ENCODE measurements around the gene MFN2.
"Not testable (repeated sequence)": the region's sequence is repeated elsewhere in the genome, so short reads cannot be mapped to it uniquely, and the experiment has no call there.

MFN2 gene

DNA sequence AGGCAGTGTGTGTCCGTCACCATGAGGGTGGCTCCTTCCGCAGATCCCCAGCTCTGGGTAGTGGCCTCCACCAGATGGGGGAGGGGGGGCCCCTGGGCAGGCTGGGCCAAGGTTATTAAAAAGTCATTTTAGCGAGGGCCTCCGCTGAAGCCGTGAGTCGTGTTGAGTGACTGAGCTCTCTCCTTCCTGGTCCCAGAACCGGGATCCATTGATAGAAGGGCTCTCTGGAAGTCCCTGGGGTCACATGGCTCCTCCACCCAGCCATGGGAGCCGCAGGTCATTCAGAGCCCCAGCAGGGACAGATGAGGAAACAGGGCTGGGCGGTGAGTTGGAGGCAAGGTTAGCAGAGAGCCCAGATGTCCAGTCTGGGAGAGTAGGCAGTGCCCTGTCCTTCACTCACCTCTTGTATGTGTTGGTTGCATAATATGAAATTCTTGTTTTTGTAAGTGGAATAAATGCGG, 51.9 kb downstream of the MFN2 start:
- no peak overlapping the region for H3K4me3 ChIP-seq (ENCODE audit: low read depth, low read length)
- TF ChIP-seq, protein P1, sequence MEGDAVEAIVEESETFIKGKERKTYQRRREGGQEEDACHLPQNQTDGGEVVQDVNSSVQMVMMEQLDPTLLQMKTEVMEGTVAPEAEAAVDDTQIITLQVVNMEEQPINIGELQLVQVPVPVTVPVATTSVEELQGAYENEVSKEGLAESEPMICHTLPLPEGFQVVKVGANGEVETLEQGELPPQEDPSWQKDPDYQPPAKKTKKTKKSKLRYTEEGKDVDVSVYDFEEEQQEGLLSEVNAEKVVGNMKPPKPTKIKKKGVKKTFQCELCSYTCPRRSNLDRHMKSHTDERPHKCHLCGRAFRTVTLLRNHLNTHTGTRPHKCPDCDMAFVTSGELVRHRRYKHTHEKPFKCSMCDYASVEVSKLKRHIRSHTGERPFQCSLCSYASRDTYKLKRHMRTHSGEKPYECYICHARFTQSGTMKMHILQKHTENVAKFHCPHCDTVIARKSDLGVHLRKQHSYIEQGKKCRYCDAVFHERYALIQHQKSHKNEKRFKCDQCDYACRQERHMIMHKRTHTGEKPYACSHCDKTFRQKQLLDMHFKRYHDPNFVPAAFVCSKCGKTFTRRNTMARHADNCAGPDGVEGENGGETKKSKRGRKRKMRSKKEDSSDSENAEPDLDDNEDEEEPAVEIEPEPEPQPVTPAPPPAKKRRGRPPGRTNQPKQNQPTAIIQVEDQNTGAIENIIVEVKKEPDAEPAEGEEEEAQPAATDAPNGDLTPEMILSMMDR (IDR thresholded peaks at IDR 0.05; ENCODE audit: borderline replicate concordance, insufficient read depth, low read depth, low read length), result no peak

DNA sequence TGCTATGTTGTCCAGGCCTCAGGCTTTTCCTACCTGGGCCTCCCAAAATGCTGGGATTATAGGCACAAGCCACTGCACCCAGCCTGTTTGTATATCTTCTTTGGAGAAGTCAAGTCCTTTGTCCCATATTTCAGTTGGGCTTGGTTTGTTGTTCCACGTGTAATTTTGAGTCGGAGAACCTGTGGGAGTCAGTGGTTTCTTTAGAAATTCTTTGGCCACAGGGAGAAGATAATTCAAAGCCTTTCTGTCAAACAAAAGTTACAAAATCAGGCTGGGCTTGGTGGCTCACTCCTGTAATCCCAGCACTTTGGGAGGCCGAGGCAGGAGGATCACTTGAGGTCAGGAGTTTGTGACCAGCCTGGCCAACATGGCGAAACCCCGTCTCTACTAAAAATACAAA, 53.2 kb downstream of the MFN2 start:
- not testable (repeated sequence) for H3K4me3 ChIP-seq (ENCODE audit: low read depth, low read length)

DNA sequence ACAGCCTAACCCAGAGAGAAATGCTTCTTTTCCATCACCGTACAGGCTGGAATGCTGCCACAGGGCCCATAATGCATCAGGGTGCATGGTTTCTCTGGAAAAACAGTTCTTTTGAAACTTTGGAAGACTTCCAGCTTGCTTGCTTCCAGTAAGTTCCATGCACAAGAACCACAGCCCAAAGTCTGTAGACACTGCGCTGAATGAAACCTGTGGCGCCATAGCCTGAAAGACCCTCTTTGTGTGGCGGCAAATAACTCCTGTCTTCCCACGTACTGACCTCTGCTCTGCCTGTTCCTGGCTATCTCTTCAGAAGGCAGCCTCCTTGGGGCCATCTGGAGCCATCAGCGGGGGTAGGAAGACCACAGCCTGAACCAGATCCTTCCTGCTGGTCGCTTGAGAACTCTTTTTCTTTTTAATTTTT, 54.1 kb downstream of the MFN2 start:
- TF ChIP-seq, protein P1 (IDR thresholded peaks at IDR 0.05; ENCODE audit: borderline replicate concordance, insufficient read depth, low read depth, low read length), result no peak
- H3K4me3 ChIP-seq (ENCODE audit: low read depth, low read length), result no peak overlapping the region

DNA sequence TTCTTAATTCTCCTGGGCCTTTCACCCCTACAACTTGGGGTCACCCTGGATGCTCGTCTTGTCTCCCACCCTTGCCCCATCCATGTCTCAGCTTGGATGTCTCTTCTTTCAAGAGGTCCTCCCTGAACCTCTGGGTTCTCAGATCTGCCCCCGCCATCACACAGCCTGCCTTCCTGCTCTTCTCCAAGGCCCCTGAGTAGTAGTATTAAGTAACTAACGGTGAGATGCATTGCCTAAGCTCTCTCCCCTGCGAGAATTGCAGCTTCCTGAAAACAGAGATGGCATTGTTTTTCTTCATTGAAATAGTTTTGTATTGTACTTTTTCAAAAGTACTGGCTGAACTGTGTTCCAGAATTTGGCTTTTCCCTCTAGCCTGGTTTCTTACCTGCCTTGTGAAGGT, 55.1 kb downstream of the MFN2 start:
- no peak overlapping the region for H3K4me3 ChIP-seq (ENCODE audit: low read depth, low read length)
- TF ChIP-seq, protein P1 (IDR thresholded peaks at IDR 0.05; ENCODE audit: borderline replicate concordance, insufficient read depth, low read depth, low read length), result no peak

DNA sequence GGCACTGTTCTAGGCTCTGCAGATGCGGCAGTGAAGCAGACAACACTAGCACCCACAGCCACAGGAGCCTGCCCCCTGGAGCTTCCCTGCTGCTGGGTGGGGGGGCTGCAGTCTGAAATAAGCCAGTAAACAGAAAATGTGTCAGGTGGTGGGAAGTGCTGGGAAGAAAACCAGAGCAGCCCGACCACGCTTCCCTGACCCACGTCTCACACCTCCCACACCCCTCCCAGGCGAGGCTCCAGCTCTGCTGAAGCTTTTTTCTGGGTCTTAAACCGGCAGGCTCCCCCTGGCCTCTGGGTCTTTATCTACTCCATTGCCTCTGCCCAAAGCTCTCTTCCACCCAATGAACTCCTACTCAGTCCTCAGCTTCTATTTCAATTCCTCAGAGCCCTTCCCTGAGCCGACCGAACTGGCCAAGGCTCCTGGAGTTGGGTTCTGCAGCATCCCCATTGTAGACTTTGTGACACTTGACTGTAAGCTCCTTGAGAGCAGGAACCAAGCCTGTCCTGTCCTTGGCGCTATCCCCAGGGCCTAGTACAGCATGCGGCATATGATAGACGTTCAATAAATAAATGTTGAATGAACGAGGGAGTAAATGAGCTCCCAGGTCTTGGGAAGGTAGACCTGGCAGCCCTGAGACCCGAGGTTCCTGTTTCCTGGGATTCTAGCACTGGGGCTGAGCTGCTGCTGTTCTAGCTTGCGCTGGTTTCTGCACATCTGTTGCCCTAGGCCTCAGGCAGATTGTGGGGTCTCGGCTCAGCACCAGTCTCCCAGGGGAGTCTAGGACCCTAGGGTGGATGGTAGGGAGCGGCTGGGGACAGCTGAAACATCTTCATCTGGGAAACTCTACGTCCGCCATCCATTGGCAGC, 57.5 kb downstream of the MFN2 start:
- TF ChIP-seq, protein P1 (IDR thresholded peaks at IDR 0.05; ENCODE audit: borderline replicate concordance, insufficient read depth, low read depth, low read length), result no peak
- H3K4me3 ChIP-seq (ENCODE audit: low read depth, low read length), result no peak overlapping the region

DNA sequence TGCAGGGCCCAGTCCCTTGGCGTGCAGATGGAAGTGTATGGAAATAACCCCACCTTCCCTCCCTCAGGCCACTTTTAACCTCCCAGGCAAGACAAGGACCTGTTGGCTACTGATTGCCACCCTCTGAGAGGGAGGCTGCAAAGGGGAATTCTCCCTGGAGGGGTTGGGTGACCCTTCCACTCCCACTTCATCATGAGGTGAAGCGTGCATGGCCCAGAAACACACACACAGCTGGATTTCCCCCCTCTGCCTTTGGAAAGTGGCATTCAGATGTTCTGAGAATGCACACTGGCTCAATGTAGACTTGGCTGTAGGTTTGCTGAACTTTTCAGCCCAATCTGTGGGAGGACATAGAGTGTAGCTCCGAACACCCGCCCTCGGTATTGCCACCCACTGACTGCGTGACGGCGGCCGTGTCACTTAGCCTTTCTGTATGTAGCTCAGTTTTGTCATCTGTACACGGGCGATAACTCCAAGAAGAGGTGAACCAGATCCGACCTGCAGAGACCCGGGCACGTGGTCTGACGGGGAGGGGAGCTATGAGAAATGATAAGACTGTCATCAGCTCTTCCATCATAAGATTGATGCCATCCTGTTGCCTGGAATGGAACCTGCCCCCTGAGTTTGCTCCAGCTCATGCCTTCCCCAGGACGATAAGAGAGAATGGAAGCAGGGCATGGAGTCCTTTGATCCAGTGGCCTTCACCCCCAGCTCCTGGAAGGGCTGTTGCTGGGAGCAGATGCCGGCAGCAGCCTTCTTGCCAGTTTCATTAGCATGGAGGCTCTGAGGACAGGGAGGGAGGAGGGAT, 58.3 kb downstream of the MFN2 start:
- TF ChIP-seq, protein P1 (IDR thresholded peaks at IDR 0.05; ENCODE audit: borderline replicate concordance, insufficient read depth, low read depth, low read length), result no peak
- H3K4me3 ChIP-seq (ENCODE audit: low read depth, low read length), result no peak overlapping the region

DNA sequence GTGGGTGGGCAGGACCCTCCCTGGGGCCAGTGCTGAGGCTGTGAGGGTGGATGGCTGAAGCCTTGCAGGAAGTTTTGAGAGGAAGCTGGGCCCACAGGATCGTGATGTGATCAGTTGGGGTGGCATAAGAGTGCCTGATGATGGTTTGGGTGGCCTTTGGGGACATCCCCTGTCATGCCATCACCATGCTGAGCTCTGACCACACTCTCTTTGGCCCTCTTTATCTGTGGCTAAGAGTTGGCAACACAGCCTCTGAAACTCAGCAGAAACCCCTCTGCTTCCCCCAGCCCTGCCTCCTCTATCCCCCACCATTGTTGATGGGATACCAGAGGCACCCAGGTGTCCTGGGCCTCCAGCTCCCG, 58.9 kb downstream of the MFN2 start:
- H3K4me3 ChIP-seq (ENCODE audit: low read depth, low read length), result no peak overlapping the region

DNA sequence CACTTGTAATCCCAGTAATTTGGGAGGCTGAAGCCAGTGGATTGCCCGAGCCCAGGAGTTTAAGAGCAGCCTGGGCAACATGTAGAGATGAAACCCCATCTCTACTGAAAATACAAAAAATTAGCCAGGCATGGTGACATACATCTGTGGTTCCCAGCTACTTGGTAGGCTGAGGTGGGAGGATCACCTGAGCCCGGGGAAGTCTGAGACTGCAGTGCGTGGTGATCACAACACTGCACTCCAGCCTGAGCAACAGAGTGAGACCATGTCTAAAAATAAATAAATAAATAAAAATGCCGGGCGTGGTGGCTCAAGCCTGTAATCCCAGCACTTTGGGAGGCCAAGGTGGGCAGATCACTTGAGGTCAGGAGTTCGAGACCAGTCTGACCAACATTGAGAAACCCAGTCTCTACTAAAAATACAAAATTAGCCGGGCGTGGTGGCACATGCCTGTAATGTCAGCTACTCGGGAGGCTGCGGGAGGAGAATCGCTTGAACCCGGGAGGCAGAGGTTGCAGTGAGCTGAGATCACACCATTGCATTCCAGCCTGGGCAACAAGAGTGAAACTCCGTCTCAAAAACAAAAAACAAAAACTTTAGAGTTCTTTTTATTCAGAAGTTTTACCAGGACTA, 59.7 kb downstream of the MFN2 start:
- H3K4me3 ChIP-seq (ENCODE audit: low read depth, low read length), result not testable (repeated sequence)

More for the DNA sequence above, 58.9 kb downstream of the MFN2 start:
- TF ChIP-seq, protein P1 (IDR thresholded peaks at IDR 0.05; ENCODE audit: borderline replicate concordance, insufficient read depth, low read depth, low read length), result no peak

Measured in GM12875 (cell line).